AG09319 (cell line): Measurements from ENCODE around the gene KHDC4.
"Not testable (repeated sequence)": the region's sequence is repeated elsewhere in the genome, so short reads cannot be mapped to it uniquely, and the experiment has no call there.

Experiments used
- DNase-seq: peaks from one replicate; pipeline ENCODE4 v3.0.0-alpha.2; 2010; ENCODE audit warnings: low read depth; ENCODE audit errors: extremely low read depth
- TF ChIP-seq, protein P1 (sequence below): IDR thresholded peaks from 2 replicates; pipeline ENCODE4 v1.5.1; 2011; ENCODE audit warnings: low read depth, mild to moderate bottlenecking, inconsistent platforms, low read length, moderate library complexity

The KHDC4 gene

DNA sequence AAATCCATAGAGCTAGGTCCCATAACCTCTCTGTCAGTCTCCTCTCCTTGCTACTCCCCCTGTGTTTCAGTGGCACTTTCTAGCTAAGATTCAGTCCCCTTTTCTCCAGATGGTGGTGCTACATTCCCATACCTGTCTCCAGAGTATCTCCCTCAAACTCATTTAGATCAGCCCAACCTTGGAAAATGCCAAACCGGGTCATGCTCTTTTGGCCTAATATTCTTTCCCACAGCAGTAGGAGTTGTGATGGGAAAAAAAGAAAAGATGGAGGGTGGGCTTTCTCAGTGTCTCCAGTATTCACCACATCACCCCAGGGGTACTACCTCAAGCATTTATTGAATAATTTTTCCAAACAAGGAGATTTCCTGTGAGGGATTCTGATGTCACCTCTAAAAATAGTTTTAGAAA lies 4.0 kb upstream of the KHDC4 start:
- TF ChIP-seq, protein P1, sequence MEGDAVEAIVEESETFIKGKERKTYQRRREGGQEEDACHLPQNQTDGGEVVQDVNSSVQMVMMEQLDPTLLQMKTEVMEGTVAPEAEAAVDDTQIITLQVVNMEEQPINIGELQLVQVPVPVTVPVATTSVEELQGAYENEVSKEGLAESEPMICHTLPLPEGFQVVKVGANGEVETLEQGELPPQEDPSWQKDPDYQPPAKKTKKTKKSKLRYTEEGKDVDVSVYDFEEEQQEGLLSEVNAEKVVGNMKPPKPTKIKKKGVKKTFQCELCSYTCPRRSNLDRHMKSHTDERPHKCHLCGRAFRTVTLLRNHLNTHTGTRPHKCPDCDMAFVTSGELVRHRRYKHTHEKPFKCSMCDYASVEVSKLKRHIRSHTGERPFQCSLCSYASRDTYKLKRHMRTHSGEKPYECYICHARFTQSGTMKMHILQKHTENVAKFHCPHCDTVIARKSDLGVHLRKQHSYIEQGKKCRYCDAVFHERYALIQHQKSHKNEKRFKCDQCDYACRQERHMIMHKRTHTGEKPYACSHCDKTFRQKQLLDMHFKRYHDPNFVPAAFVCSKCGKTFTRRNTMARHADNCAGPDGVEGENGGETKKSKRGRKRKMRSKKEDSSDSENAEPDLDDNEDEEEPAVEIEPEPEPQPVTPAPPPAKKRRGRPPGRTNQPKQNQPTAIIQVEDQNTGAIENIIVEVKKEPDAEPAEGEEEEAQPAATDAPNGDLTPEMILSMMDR: peak; percentile 64

DNA sequence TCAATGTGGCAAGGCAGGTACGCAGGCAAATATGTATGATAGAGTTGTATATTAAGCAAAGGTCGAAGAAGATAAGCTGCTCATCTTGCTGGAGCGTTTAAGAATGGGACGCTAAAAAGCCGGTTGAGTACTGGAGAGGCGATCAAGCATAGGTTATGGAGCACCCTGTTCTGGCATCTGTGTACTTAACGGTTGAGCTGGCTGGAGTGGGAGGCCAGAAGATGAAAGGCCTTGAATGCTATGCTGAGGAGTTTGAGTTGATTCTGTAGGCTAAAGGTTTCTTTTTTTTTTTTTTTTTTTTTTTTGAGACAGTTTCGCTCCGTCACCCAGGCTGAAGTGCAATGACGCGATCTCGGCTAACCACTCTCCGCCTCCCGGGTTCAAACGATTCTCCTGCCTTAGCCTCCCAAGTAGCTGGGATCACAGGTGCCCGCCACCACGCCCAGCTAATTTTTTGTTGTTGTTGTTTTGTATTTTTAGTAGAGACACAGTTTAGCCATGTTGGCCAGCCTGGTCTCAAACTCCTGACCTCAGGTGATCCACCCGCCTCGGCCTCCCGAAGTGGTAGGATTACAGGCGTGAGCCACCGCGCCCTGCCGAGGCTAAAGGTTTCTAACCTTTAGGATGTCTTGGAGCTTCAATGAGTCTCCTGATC lies 850 bp upstream of the KHDC4 start:
- no peak for DNase-seq
- TF ChIP-seq, protein P1: no peak

More for the DNA sequence above, 4.0 kb upstream of the KHDC4 start:
- no peak for DNase-seq

DNA sequence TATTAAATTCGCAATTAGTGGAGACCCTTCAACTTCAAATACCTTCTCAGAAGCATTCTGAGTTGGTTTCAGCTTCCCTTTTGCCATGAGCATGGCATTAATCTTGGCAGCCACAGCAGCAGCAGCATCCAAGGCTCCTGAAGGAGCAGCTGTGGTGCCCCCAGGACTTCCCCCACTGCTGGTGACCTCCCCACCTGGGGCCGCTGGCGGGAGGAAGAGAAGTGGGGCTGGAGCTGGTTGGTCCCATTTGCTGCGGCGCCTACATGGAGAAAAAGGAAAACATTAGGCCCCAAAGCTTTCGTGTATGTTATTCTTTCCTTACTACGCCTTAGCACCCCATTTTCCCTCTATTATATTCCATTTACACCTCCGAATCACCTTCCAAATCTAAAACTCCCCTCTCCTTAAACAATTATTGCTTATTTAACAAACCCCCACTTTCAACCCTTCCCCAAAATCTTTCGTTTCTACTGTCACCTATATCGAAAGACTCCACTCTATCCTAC lies 569 bp downstream of the KHDC4 start:
- no peak for DNase-seq
- TF ChIP-seq, protein P1: no peak

DNA sequence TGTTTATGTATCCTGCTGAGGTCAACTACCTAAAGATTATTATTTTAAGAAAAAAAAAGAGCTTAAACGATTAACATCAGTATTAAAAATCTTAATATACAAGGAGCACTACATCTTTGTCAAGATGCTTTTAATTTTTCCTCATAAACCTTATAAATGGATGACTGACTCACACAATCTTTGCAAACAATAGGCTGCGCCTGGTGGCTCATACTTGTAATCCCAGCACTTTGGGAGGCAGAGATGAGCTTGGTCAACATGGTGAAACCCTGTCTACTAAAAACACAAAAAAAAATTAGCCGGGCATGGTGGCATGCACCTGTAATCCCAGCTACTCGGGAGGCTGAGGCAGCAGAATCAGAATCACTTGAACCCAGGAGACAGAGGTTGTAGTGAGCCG lies 1.7 kb downstream of the KHDC4 start:
- DNase-seq: no peak
- TF ChIP-seq, protein P1: no peak

DNA sequence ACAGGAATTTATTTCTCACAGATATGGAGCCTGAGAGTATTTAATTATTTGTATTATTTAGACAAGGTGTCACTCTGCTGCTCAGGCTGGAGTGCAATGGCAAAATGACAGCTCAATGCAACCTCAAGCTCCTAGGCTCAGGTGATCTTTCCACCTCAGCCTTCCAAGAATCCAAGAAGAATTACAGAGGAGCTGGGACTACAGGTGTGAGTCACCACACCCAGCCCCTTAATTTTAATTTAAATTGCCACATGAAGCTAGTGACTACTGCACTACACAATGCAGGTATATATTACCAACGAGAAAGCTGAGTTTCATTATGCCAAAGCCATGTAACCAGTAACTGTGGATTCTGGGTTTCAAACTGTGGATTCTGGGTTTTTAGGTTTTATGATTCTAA lies 2.1 kb downstream of the KHDC4 start:
- DNase-seq: no peak
- TF ChIP-seq, protein P1: no peak

DNA sequence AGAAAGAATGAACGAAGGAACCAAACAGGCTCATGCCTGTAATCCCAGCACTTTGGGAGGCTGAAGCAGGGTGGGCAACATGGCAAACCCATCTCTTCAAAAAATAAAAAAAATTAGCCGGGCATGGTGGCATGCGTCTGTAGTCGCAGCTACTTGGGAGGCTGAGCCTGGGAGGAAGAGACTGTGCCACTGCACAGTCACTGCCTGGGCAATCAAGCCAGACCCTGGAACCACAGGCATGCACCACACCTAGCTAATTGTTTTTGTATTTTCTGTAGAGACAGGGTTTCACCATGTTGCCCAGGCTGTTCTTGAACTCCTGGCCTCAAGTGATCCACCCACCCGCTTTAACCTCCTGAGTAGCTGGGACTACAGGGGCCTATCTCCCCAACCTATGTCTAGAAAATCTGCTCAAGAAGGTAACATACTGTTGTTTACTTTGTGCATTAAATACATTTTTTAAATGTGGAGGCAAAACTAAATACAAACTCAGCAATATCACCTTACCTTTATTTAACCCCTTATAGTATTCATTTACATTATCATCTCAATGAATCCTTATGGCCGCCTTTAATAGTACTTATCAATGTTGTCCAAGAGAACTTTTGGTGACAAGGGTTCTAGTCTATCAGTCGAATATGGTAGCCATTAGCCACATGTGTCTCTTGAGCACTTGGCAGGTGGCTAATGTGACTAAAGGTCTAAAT lies 2.7 kb downstream of the KHDC4 start:
- no peak for DNase-seq

DNA sequence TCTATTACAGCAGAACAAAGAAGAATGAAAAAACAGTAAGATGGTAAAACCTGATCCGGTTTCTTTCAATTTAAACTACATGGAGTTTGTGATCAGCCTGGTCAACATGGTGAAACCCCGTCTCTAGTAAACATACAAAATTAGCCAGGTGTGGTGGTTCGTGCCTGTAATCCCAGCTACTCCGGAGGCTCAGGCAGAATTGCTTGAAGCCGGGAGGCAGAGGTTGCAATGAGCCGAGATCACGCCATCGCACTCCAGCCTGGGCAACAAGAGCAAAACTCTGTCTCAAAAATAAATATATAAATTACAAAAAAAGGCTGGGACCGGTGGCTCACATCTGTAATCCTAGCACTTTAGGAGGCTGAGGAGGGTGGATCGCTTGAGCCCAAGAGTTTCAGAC lies 3.5 kb downstream of the KHDC4 start:
- not testable (repeated sequence) for DNase-seq

More for the DNA sequence above, 2.7 kb downstream of the KHDC4 start:
- TF ChIP-seq, protein P1: no peak
